Neural cell (in vitro differentiated cells): ENCODE results near the gene MYL12A.

ENCODE experiments used
- CTCF ChIP-seq: fragments of 450-650 bp; IDR thresholded peaks from 2 replicates; pipeline ENCODE4 v1.5.1; 2014; ENCODE audit warnings: antibody characterized with exemption, mild to moderate bottlenecking, moderate library complexity; ENCODE audit not compliant: poor library complexity, severe bottlenecking
- EP300 ChIP-seq: fragments of 450-650 bp; conservative IDR thresholded peaks from 2 replicates; pipeline ENCODE4 v1.6.1; 2014; ENCODE audit warnings: antibody characterized with exemption, mild to moderate bottlenecking, moderate library complexity; ENCODE audit not compliant: poor library complexity, severe bottlenecking
- EZH2 ChIP-seq: fragments of 200-600, 300-800 bp; shearing (Covaris generic), sonication (generic); IDR thresholded peaks from 2 replicates; pipeline ENCODE4 v1.6.1; 2014; ENCODE audit warnings: antibody characterized with exemption, low read length, borderline replicate concordance, mild to moderate bottlenecking; ENCODE audit not compliant: insufficient read depth, poor library complexity, severe bottlenecking
- MXI1 ChIP-seq: fragments of 450-650 bp; conservative IDR thresholded peaks from 2 replicates; pipeline ENCODE4 v1.6.1; 2014; ENCODE audit warnings: antibody characterized with exemption, mild to moderate bottlenecking; ENCODE audit not compliant: poor library complexity, severe bottlenecking
- POLR2AphosphoS5 ChIP-seq: IDR thresholded peaks from 2 replicates; pipeline ENCODE4 v1.6.1; 2012
- RAD21 ChIP-seq: fragments of 450-650 bp; conservative IDR thresholded peaks from 2 replicates; pipeline ENCODE4 v1.6.1; 2014; ENCODE audit warnings: antibody characterized with exemption, mild to moderate bottlenecking, moderate library complexity
- REST ChIP-seq: IDR thresholded peaks from 2 replicates; pipeline ENCODE4 v1.6.1; 2012; ENCODE audit warnings: borderline replicate concordance

GRCh38 chr18:3221496-3221895 lies 26.1 kb upstream of the MYL12A start:
- TF ChIP-seq POLR2AphosphoS5 (no peak), EZH2 (no peak), MXI1 (no peak), REST (no peak), RAD21 (no peak), CTCF (no peak), EP300 (no peak)
